GM23248 (cell line): ENCODE data around the gene NT5C1B.

ENCODE experiments used
- EZH2 ChIP-seq: fragments of 200-600 bp; sonication (generic); IDR thresholded peaks from 2 replicates; pipeline ENCODE4 v1.6.1; 2018; ENCODE audit warnings: antibody characterized with exemption, mild to moderate bottlenecking; ENCODE audit not compliant: insufficient read depth, poor library complexity, severe bottlenecking
- EZH2phosphoT487 ChIP-seq: fragments of 200-600 bp; sonication (generic); IDR thresholded peaks from 2 replicates; pipeline ENCODE4 v1.6.1; 2018; ENCODE audit warnings: antibody characterized with exemption, moderate library complexity, mild to moderate bottlenecking, low read depth; ENCODE audit not compliant: insufficient read depth

DNA sequence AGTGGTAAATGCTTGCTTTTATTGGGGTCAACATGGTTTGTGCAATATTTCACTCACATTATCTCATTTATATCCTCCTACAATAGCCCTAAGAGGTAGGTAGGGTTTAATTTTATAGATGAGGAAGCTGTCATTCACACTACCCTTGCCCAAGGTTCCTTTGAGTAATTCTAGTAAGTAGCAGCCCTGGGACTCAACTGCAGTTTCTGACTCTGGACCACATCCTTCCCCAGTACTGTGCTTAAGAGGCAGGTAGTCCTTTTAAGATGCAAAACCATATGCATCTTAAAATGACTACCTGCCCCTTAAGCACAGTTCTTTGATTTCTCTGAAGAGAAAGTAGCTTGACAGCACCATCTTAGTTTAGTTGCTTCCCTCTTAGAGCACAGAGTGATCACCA is 15.7 kb upstream of the NT5C1B start:
- TF ChIP-seq EZH2 (no peak), EZH2phosphoT487 (no peak)
